ENCODE data around the gene NRG2.

- TF ChIP-seq, protein P1, sequence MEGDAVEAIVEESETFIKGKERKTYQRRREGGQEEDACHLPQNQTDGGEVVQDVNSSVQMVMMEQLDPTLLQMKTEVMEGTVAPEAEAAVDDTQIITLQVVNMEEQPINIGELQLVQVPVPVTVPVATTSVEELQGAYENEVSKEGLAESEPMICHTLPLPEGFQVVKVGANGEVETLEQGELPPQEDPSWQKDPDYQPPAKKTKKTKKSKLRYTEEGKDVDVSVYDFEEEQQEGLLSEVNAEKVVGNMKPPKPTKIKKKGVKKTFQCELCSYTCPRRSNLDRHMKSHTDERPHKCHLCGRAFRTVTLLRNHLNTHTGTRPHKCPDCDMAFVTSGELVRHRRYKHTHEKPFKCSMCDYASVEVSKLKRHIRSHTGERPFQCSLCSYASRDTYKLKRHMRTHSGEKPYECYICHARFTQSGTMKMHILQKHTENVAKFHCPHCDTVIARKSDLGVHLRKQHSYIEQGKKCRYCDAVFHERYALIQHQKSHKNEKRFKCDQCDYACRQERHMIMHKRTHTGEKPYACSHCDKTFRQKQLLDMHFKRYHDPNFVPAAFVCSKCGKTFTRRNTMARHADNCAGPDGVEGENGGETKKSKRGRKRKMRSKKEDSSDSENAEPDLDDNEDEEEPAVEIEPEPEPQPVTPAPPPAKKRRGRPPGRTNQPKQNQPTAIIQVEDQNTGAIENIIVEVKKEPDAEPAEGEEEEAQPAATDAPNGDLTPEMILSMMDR (conservative IDR thresholded peaks at IDR 0.05; ENCODE audit: low read depth, low read length) = no peak
- TF ChIP-seq EZH2 (IDR thresholded peaks at IDR 0.05; ENCODE audit: borderline replicate concordance, low read depth, low read length, poor library complexity, severe bottlenecking) = no peak
Observed at GRCh38 chr5:139958432-139959148, 84.5 kb downstream of the NRG2 start.
